NCI-H446 (cell line): ENCODE measurements around the gene CDKN2D.

Source experiments
- DNase-seq, 2 experiments: peaks; one replicate each; lab custom pipeline; 2025; lab: John Stamatoyannopoulos, UW

The CDKN2D gene

DNA sequence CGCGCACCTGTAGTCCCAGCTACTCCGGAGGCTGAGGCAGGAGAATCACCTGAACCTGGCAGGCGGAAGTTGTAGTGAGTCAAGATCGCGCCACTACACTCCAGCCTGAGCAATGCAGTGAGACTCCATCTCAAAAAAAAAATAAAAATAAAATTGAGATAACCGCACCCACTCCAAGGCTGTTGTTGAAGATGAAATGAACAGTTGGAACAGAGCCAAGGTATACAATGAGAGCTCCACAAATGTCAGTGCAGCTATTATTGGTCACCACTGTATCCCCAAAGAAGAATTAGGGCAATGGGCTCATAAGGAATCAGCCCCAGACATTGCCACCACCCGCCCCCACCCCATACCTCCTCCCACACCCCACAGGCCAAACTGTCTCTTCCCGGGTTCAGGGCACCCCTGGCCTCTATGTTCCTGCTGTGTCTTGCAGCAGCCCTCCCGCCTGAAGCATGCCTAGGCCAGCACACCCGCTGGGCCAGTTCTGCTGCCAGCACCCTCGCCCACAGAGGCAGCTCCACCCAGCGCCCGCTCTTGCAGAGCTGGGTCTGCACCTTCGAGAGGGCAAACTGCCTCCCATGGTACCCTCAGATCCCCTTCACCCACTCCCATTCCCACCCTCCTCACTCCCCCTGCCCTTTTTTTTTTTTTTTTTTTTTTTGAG is 48.0 kb downstream of the CDKN2D start:
- DNase-seq: no peak

DNA sequence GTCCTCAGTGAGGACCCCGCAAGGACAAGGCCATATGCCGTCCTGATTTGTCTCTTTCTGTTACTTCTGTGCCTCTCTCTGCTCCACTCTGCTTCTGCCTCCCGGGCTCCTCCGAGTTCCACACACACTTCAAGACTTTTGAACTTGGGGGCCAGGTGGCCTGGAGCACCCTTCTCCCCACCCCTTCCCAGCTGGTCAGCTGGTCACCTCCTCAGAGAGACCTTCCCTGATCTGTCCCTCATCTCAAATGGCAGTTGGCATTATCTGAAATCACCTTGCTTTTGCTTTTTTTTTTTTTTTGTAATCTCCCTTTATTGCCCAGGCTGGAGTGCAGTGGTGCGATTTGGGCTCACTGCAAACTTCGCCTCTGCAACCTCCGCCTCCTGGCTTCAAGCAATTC is 49.4 kb downstream of the CDKN2D start:
- no peak for DNase-seq

DNA sequence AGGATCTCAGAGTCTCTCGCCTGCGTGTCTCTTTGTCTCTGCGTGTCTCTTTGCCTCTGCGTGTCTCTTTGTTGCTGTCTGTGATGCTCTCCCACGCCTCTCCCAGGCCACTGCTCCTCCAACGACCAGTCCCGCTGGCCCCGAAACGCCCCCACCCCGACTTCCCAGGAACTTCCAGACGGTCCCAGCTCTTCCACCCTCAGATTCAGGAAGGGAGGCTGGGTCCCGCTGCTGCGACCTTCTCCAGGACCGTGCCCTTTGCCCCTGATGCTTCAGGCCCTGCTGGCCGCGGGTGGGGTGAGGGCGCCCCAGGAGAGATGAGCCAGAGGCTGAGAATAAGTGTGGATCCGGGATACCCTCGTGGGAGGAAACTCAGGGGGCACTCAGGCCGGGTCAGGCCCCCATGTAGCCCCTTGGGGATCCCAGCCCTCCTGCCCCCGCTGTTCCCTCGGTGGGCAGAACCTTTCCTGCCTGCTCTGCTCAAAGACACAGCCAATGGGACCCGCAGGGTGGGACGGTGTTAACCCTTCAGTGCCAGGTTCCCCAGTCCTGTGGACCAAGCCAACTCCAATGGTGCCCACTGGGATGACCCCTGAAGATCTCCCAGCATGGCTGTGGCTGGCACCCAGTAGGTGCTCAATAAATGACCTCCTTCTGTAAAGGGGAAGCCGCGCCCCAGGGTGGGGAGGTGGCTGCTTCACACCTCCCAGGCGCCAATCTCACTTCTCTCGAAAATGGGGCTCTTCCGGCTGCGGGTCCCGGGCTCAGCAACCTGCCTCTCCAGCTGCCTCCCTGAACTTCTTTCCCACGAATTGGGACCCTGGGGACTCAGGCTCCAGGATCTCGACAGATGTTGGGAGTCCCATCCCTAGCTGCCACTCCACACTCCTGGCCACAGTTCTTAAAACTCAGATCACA is 50.1 kb downstream of the CDKN2D start:
- DNase-seq: no peak

DNA sequence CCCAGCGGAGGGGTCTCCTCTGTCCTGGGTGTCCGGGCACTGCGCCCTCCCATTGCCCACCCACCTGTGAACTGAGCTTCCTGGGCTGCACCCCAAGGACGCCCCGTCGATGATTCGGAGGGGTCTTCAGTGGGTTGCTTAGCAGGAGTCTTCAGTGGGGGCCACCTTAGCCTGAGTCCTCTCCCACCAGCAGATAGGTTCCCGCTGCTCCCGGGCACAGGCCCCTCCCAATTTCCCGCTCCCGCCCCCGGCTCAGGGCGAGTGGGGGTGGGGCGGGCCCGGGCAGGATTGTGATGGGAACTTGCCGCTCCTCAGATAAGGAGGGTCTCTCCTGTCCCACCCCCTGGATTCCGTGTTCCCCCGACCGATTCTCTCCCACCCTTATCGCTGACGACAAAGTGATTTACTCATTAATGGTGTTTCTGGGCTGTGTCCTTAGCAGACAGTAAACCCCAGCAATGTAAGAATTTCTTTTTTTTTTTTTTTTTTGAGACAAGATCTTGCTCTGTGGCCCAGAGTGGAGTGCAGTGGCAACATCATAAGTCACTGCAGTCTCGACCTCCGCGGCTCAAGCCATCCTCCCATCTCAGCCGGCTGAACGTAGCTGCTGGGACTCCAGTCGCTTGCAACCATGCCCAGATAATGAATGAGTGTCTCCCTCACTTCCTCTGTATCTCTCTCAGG is 50.9 kb downstream of the CDKN2D start:
- DNase-seq: peak; percentile 36 to 58

DNA sequence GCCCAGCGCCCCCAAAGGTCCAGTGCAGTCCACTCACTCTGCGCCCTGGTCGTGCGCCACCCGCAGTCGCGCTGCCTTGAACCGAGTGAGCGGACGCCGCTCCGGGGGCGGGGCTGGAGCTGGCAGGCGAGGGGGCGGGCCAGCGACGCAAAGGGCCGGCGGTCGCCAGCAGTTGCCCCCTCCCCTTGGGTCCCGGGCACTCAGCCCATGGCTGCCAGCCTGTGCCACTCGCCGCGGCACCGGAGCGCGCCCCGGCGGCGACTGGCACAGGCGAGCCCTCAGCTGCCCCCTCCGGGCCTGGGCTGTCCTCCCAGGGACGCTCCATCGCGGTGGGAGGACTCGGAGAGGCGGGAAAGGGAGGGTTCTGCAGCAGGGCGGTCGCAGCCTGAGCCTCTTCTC is 51.4 kb downstream of the CDKN2D start, which contains the start of gene S1PR5:
Gene S1PR5 (minus strand): TSS at position 87 of the 399 bp plus-strand sequence. CDS start 2,436 bp downstream, outside the sequence.
- peak in 1 of 2 experiments; percentile 77 for DNase-seq

DNA sequence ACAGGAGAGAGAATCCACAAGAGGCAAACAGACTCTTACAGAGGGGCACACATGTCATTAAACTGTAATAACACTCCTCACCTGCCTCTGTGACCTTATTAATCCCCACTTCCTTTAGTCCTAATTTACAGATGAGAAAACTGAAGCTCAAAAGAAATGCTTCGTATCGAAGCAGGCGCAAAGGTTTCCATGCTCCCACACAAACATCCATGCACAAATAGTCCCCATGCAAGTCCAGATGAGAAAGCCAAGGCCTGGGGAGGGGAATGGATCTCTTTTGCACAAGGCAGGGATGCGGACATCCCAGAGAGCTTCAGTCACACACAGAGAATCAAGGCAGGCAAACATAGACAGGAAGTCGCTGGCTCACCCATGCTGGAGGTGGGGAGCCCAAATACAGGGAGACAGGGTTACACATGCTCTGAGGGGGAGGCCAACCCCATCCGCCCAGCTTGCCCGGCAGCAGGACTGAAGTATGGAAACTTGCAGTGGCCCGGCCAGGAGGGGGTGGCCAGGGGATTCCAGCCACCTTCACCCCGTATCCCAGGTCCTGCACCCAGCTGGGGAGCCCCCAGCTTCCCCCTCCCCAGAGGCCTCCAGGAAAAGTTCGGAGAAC is 52.0 kb downstream of the CDKN2D start:
- no peak for DNase-seq
